BJ (cell line): ENCODE measurements around the gene GABRR2. TPM values are rescaled to one million over a fixed set of nuclear protein-coding genes. Genes with fewer than 3 reads are reported as not detected.

Source experiments
- CTCF ChIA-PET: fragments of 350-600 bp; formaldehyde crosslinking; extraction: SDS; loops from one replicate; lab custom pipeline; 2021; ENCODE audit warnings: antibody characterized with exemption, inconsistent platforms; lab: Yijun Ruan, JAX
- POLR2A ChIA-PET: fragments of 300-600 bp; sonication (Branson Sonifier 250); formaldehyde crosslinking; extraction: SDS; loops from one replicate; lab custom pipeline; 2021; ENCODE audit warnings: antibody characterized with exemption; lab: Charles Lee
- DNase-seq: peaks from one replicate; pipeline ENCODE4 v3.0.0-alpha.2; 2011; ENCODE audit warnings: low read depth
- H3K27me3 ChIP-seq: 2 replicates; pipeline ENCODE4 v1.6.0; 2011; ENCODE audit warnings: low read length; ENCODE audit not compliant: control insufficient read depth, insufficient read depth
- H3K36me3 ChIP-seq: 2 replicates; pipeline ENCODE4 v1.5.1; 2011; ENCODE audit warnings: low read length; ENCODE audit not compliant: control insufficient read depth, insufficient read depth
- H3K4me3 ChIP-seq: 2 replicates; pipeline ENCODE4 v1.5.1; 2011; ENCODE audit warnings: low read depth, mild to moderate bottlenecking, control low read depth, low read length
- CTCF ChIP-seq: IDR thresholded peaks from 2 replicates; pipeline ENCODE4 v1.5.1; 2011; ENCODE audit warnings: low read depth, mild to moderate bottlenecking, control low read depth, inconsistent platforms, low read length, moderate library complexity; ENCODE audit not compliant: insufficient read depth
- polyA plus RNA-seq: library from polyadenylated mRNA; depleted of rRNA; stranded (reverse); fragments of >200 nt; gene quantifications from 2 replicates; pipeline ENCODE4 v1.2.3, GENCODE V29; 2011

The GABRR2 gene
- polyA plus RNA-seq, 1 experiment, result 0.31 TPM

- no peaks in the 10 kb centered on the region for H3K36me3 ChIP-seq
- TF ChIP-seq CTCF, result no peak
- H3K27me3 ChIP-seq, result no peaks in the 10 kb centered on the region
- no peak for DNase-seq
- CTCF ChIA-PET, result interaction anchor here (1.2 to 1.3 kb wide), 2 partner anchors 9 to 52 kb away, joined by 3 to 4 read pairs; no protein-coding TSS in a partner anchor
- no peak overlapping the region for H3K4me3 ChIP-seq
- POLR2A ChIA-PET, result no interaction called here
Observed at GRCh38 chr6:89320012-89320559, 5.0 kb upstream of the GABRR2 start.

DNA sequence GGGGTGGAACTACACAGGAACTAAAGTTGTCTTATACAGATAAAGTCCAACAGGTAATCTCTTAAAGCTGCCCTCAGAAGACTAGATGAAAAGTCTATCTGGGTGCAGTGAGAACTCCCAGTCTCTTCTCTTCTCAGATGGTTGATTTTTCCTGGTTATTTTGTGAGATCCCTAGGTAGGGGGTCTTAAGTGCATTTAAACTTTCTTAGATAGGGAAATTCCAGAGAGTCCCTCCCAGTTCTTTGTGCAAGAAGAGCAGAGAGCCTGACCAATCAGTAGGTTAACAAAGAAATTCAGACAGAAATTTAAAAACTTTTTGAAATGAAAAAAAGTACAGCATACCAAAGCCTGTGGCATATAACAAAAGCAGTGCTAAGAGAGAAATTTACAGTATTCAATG is 2.0 kb upstream of the GABRR2 start:
- DNase-seq, result no peak
- Histone ChIP-seq H3K36me3 (no peaks in the 10 kb centered on the region), H3K27me3 (no peaks in the 10 kb centered on the region), H3K4me3 (no peak overlapping the region)
- TF ChIP-seq CTCF, result no peak
- ChIA-PET CTCF (interaction anchor here (2.8 kb wide), 1 partner anchor 52 kb away, joined by 7 read pairs; no protein-coding TSS in a partner anchor), POLR2A (no interaction called here)

DNA sequence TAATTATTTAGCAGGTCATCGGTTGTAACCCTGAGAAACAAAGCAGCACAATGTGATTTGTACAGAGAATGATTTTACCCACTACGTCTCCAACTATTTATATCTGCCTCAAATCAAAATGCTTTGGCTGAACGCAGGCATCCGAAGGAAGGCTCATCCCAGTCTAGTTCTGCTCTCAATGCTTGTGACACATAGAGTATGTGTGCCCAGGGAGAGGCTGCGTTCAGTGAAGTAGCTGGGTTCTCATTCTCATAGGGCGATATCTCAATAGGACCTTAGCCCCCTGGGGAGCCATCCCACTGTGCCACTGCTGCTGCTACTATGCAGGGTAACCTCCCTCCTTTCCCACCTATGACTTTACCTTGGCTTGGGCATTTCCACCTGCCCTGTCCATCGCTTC is 407 bp downstream of the GABRR2 start:
- DNase-seq, result no peak
- ChIA-PET POLR2A (no interaction called here), CTCF (no interaction called here)
- H3K36me3 ChIP-seq, result no peaks in the 10 kb centered on the region
- no peak for TF ChIP-seq CTCF
- no peak overlapping the region for H3K4me3 ChIP-seq
- no peaks in the 10 kb centered on the region for H3K27me3 ChIP-seq

GRCh38 chr6:89313006-89313405 is 2.1 kb downstream of the GABRR2 start:
- no peak for TF ChIP-seq CTCF
- ChIA-PET CTCF (interaction anchor here (0.6 to 3.0 kb wide), 4 partner anchors 11 to 338 kb away, joined by 3 to 41 read pairs (median 13); partner anchors contain the start of gene UBE2J1), POLR2A (no interaction called here)
- Histone ChIP-seq H3K36me3 (no peaks in the 10 kb centered on the region), H3K27me3 (no peaks in the 10 kb centered on the region; the same call in 1 of the 2 replicates), H3K4me3 (no peak overlapping the region)
- peak; percentile 76 for DNase-seq

DNA sequence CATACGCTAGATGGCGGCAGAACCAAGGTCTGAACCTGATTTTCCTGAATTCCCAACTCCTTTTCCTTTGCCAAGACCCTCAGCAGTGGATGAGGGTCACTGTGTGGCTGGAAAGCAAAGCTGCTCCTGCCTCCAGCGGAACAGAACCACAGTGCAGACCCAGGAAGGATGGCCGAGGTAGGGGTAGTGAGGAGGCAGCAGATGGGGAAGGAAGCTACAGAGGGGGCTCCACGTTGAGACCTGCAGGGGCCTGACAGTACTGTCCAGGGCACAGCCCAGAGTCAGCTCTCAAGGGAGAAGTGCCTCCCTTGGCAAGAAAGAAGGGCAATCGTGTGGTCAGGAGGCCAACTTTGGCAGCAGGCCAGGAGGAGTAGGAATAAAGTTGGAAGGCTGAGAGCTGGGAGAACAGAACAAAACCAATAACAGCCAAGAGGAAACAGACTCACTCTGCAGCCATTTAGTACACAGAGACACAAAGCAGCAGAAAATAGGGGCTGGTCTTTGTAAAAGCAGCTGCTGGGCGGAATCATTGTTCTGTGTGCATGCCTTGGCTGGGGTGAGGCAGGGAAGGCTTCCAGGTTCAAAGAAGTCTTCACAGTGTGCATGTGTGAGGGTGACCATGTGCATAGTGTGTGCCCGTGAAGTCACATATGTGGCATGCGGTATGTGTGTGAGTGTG is 3.1 kb downstream of the GABRR2 start:
- Histone ChIP-seq H3K27me3 (peaks cover 3% of the 10 kb centered on the region), H3K4me3 (no peak overlapping the region), H3K36me3 (no peaks in the 10 kb centered on the region)
- CTCF ChIA-PET, result interaction anchor here (0.6 to 3.0 kb wide), 16 partner anchors 9 to 329 kb away, joined by 3 to 41 read pairs (median 6); partner anchors contain the start of gene UBE2J1
- POLR2A ChIA-PET, result interaction anchor here (0.5 kb wide), 1 partner anchor 786 kb away, joined by 3 read pairs; no protein-coding TSS in a partner anchor
- DNase-seq, result no peak
- peak; percentile 69; the same call in 1 of the 2 replicates for TF ChIP-seq CTCF
